Neural cell (in vitro differentiated cells): ENCODE measurements around the gene PMEPA1.

Experiments
- CTCF ChIP-seq: fragments of 450-650 bp; IDR thresholded peaks from 2 replicates; pipeline ENCODE4 v1.5.1; 2014; ENCODE audit warnings: antibody characterized with exemption, mild to moderate bottlenecking, moderate library complexity; ENCODE audit not compliant: poor library complexity, severe bottlenecking
- EP300 ChIP-seq: fragments of 450-650 bp; conservative IDR thresholded peaks from 2 replicates; pipeline ENCODE4 v1.6.1; 2014; ENCODE audit warnings: antibody characterized with exemption, mild to moderate bottlenecking, moderate library complexity; ENCODE audit not compliant: poor library complexity, severe bottlenecking
- EZH2 ChIP-seq: fragments of 200-600, 300-800 bp; shearing (Covaris generic), sonication (generic); IDR thresholded peaks from 2 replicates; pipeline ENCODE4 v1.6.1; 2014; ENCODE audit warnings: antibody characterized with exemption, low read length, borderline replicate concordance, mild to moderate bottlenecking; ENCODE audit not compliant: insufficient read depth, poor library complexity, severe bottlenecking
- MXI1 ChIP-seq: fragments of 450-650 bp; conservative IDR thresholded peaks from 2 replicates; pipeline ENCODE4 v1.6.1; 2014; ENCODE audit warnings: antibody characterized with exemption, mild to moderate bottlenecking; ENCODE audit not compliant: poor library complexity, severe bottlenecking
- POLR2AphosphoS5 ChIP-seq: IDR thresholded peaks from 2 replicates; pipeline ENCODE4 v1.6.1; 2012
- RAD21 ChIP-seq: fragments of 450-650 bp; conservative IDR thresholded peaks from 2 replicates; pipeline ENCODE4 v1.6.1; 2014; ENCODE audit warnings: antibody characterized with exemption, mild to moderate bottlenecking, moderate library complexity
- REST ChIP-seq: IDR thresholded peaks from 2 replicates; pipeline ENCODE4 v1.6.1; 2012; ENCODE audit warnings: borderline replicate concordance
- SMC3 ChIP-seq: fragments of 450-650 bp; conservative IDR thresholded peaks from 2 replicates; pipeline ENCODE4 v1.6.1; 2014; ENCODE audit warnings: antibody characterized with exemption, mild to moderate bottlenecking, moderate library complexity; ENCODE audit not compliant: poor library complexity
- TAF1 ChIP-seq: IDR thresholded peaks from 2 replicates; pipeline ENCODE4 v1.6.1; 2012; ENCODE audit warnings: low read depth

- TF ChIP-seq RAD21 (no peak), CTCF (no peak), EP300 (no peak), POLR2AphosphoS5 (no peak), SMC3 (no peak), EZH2 (no peak), TAF1 (no peak), MXI1 (no peak), REST (no peak)
Observed at GRCh38 chr20:57689745-57690481, 19.9 kb downstream of the PMEPA1 start.
